ENCODE results near the gene CRLF3.

The CRLF3 gene

GRCh38 chr17:30794372-30794771, 30.1 kb downstream of the CRLF3 start:
- H3F3A ChIP-seq (ENCODE audit: control insufficient read depth, insufficient read depth): peaks cover 50% of the 10 kb centered on the region
- H3K27me3 ChIP-seq (ENCODE audit: control insufficient read depth, low read length): no peaks in the 10 kb centered on the region
- H3K79me2 ChIP-seq (ENCODE audit: control insufficient read depth, low read length): no peaks in the 10 kb centered on the region; the same call in 1 of the 2 replicates
- no peaks in the 10 kb centered on the region for H4K20me1 ChIP-seq (ENCODE audit: control insufficient read depth, insufficient read depth, low read depth, low read length)
- H3K4me2 ChIP-seq (ENCODE audit: low read length): no peak overlapping the region
- no peaks in the 10 kb centered on the region for H3K9me2 ChIP-seq (replicated peaks; ENCODE audit: control insufficient read depth, low read length)
- no peak overlapping the region for H3K27ac ChIP-seq (ENCODE audit: low read depth, low read length)
- H3K4me3 ChIP-seq (ENCODE audit: low read length): no peak overlapping the region
- no peaks in the 10 kb centered on the region for H3K9me3 ChIP-seq (ENCODE audit: control insufficient read depth, insufficient read depth, low read length)
- no peaks in the 10 kb centered on the region for H3K4me1 ChIP-seq (ENCODE audit: control insufficient read depth, low read length)
- peaks cover 72% of the 10 kb centered on the region for H3K36me3 ChIP-seq (ENCODE audit: control insufficient read depth, low read length)
- TF ChIP-seq CTCF (IDR thresholded peaks at IDR 0.05; ENCODE audit: low read depth, low read length, poor library complexity, severe bottlenecking) (no peak), EZH2phosphoT487 (IDR thresholded peaks at IDR 0.05; ENCODE audit: borderline replicate concordance, low read length) (no peak)

GRCh38 chr17:30793282-30793977, 31.1 kb downstream of the CRLF3 start:
- H3K27me3 ChIP-seq (ENCODE audit: control insufficient read depth, low read length): no peaks in the 10 kb centered on the region
- TF ChIP-seq CTCF (IDR thresholded peaks at IDR 0.05; ENCODE audit: low read depth, low read length, poor library complexity, severe bottlenecking) (no peak), EZH2phosphoT487 (IDR thresholded peaks at IDR 0.05; ENCODE audit: borderline replicate concordance, low read length) (no peak)
- peaks cover 77% of the 10 kb centered on the region for H3K36me3 ChIP-seq (ENCODE audit: control insufficient read depth, low read length)
- no peaks in the 10 kb centered on the region for H4K20me1 ChIP-seq (ENCODE audit: control insufficient read depth, insufficient read depth, low read depth, low read length)
- no peaks in the 10 kb centered on the region for H3K4me1 ChIP-seq (ENCODE audit: control insufficient read depth, low read length)
- no peak overlapping the region for H3K4me2 ChIP-seq (ENCODE audit: low read length)
- H3F3A ChIP-seq (ENCODE audit: control insufficient read depth, insufficient read depth): peaks cover 56% of the 10 kb centered on the region
- no peaks in the 10 kb centered on the region for H3K9me2 ChIP-seq (replicated peaks; ENCODE audit: control insufficient read depth, low read length)
- no peaks in the 10 kb centered on the region for H3K9me3 ChIP-seq (ENCODE audit: control insufficient read depth, insufficient read depth, low read length)
- H3K27ac ChIP-seq (ENCODE audit: low read depth, low read length): no peak overlapping the region
- H3K79me2 ChIP-seq (ENCODE audit: control insufficient read depth, low read length): no peaks in the 10 kb centered on the region; the same call in 1 of the 2 replicates
- H3K4me3 ChIP-seq (ENCODE audit: low read length): no peak overlapping the region

GRCh38 chr17:30790279-30790678, 34.2 kb downstream of the CRLF3 start:
- no peak overlapping the region for H3K4me3 ChIP-seq (ENCODE audit: low read length)
- no peaks in the 10 kb centered on the region for H4K20me1 ChIP-seq (ENCODE audit: control insufficient read depth, insufficient read depth, low read depth, low read length)
- peaks cover 59% of the 10 kb centered on the region for H3F3A ChIP-seq (ENCODE audit: control insufficient read depth, insufficient read depth)
- H3K36me3 ChIP-seq (ENCODE audit: control insufficient read depth, low read length): peaks cover 80% of the 10 kb centered on the region
- H3K79me2 ChIP-seq (ENCODE audit: control insufficient read depth, low read length): no peaks in the 10 kb centered on the region
- no peaks in the 10 kb centered on the region for H3K27me3 ChIP-seq (ENCODE audit: control insufficient read depth, low read length)
- H3K9me3 ChIP-seq (ENCODE audit: control insufficient read depth, insufficient read depth, low read length): no peaks in the 10 kb centered on the region
- no peaks in the 10 kb centered on the region for H3K9me2 ChIP-seq (replicated peaks; ENCODE audit: control insufficient read depth, low read length)
- no peak overlapping the region for H3K27ac ChIP-seq (ENCODE audit: low read depth, low read length)
- TF ChIP-seq CTCF (IDR thresholded peaks at IDR 0.05; ENCODE audit: low read depth, low read length, poor library complexity, severe bottlenecking): no peak
- TF ChIP-seq EZH2phosphoT487 (IDR thresholded peaks at IDR 0.05; ENCODE audit: borderline replicate concordance, low read length): no peak
- H3K4me2 ChIP-seq (ENCODE audit: low read length): no peak overlapping the region
- H3K4me1 ChIP-seq (ENCODE audit: control insufficient read depth, low read length): no peaks in the 10 kb centered on the region

All from DOHH2 (cell line).